ENCODE results near the gene SAPCD2. TPM values are rescaled to one million over a fixed set of nuclear protein-coding genes. Genes with fewer than 3 reads are reported as not detected.

Gene SAPCD2
- total and polyA plus RNA-seq, 9 of the 15 experiments (the other 6 are each of a cell fraction or from before 2014, with no cell fraction given): 3.4 to 91.8 (median 18.8) TPM

GRCh38 chr9:137056739-137057415, 13.5 kb downstream of the SAPCD2 start:
- no peaks in the 10 kb centered on the region; the same call in none of the 2 replicates for H4K20me1 ChIP-seq (replicated peaks; ENCODE audit: control insufficient read depth, insufficient read depth, low read length)
- 43% methylated on average over 17 of the region's 17 CpGs for WGBS (ENCODE audit: insufficient coverage, low coverage, missing lambda C conversion rate)
- FAIRE-seq (no peak), ATAC-seq (no peak), DNase-seq (ENCODE audit: extremely low read depth in 1 of 4, low spot score in 3 of 4) (no peak)
- H3K9me3 ChIP-seq (replicated peaks; ENCODE audit: control insufficient read depth, insufficient read depth, low read depth, low read length): no peaks in the 10 kb centered on the region
- no peaks in the 10 kb centered on the region for H3K79me2 ChIP-seq (ENCODE audit: control insufficient read depth, insufficient read depth, low read length)
- no peak overlapping the region for H3K4me2 ChIP-seq (ENCODE audit: insufficient read depth, low read length)
- no TSS peak for BruUV-seq (replicated peaks)
- TF ChIP-seq ZBTB2 (IDR thresholded peaks at IDR 0.05): no peak
- TF ChIP-seq PTBP1 (IDR thresholded peaks at IDR 0.05; ENCODE audit: low read depth, low read length): no peak
- TF ChIP-seq NFATC3 (IDR thresholded peaks at IDR 0.05): no peak
- TF ChIP-seq IRF1 (CRISPR knock-in tag; IDR thresholded peaks at IDR 0.05; ENCODE audit: borderline replicate concordance): no peak
- TF ChIP-seq SMAD2 (IDR thresholded peaks at IDR 0.05; ENCODE audit: low read depth, low read length): no peak
- no peak for TF ChIP-seq MBD1 (CRISPR knock-in tag; IDR thresholded peaks at IDR 0.05)
- TF ChIP-seq CEBPZ (IDR thresholded peaks at IDR 0.05; ENCODE audit: borderline replicate concordance, low read depth, low read length): no peak
- no peak for TF ChIP-seq SIX5 (IDR thresholded peaks at IDR 0.05; ENCODE audit: borderline replicate concordance in 1 of 2, insufficient read depth in 1 of 2, low read depth in 1 of 2, low read length in 2 of 2)
- TF ChIP-seq ZNF224 (CRISPR knock-in tag; IDR thresholded peaks at IDR 0.05): no peak
- TF ChIP-seq TRIM28 (IDR thresholded peaks at IDR 0.05): no peak
- no peak overlapping the region for H2AFZ ChIP-seq (ENCODE audit: low read depth, low read length)
- intact Hi-C loops (cut with micrococcal nuclease): no loop called here
- no peaks in the 10 kb centered on the region for H3K27me3 ChIP-seq (ENCODE audit: control insufficient read depth in 2 of 2, insufficient read depth in 2 of 2, low read length in 2 of 2)
- H3K9ac ChIP-seq (ENCODE audit: insufficient read depth in 1 of 2, low read depth in 2 of 2, low read length in 2 of 2): no peak overlapping the region
- no peak overlapping the region for H3K4me3 ChIP-seq
- no peaks in the 10 kb centered on the region for H3K9me1 ChIP-seq (ENCODE audit: control insufficient read depth, insufficient read depth, low read length)
- ChIA-PET CTCF (ENCODE audit: low intra/inter-chr PET ratio) (no interaction called here), POLR2A (interaction anchor here (0.7 kb wide), 1 partner anchor 269 kb away, joined by 3 read pairs; no protein-coding TSS in a partner anchor)
- no peak overlapping the region for H3K27ac ChIP-seq (ENCODE audit: extremely low read depth, low read depth, low read length)
- H3K36me3 ChIP-seq (ENCODE audit: control insufficient read depth, insufficient read depth, low read length): no peaks in the 10 kb centered on the region
- in situ Hi-C loops (cut with MboI): no loop called here
- peaks cover 0 to 38% of the 10 kb centered on the region in 2 experiments; a peak in 2 of 5 replicates for H3K4me1 ChIP-seq (replicated peaks in 1 of 2; ENCODE audit: control insufficient read depth in 2 of 2, insufficient read depth in 2 of 2, low read length in 2 of 2)

All from K562 (cell line).